ENCODE measurements around the gene TLE4. TPM values are rescaled to one million over a fixed set of nuclear protein-coding genes. Genes with fewer than 3 reads are reported as not detected.

The TLE4 gene
- total RNA-seq, 4 donors from 2014 or later, result 26.1 to 85.0 (median 43.0) TPM

- Histone ChIP-seq H3K27me3 (no peaks in the 10 kb centered on the region), H3K9me3 (no peaks in the 10 kb centered on the region), H3K4me1 (peaks cover 0 to 7% (median 0%) of the 10 kb centered on the region in 4 donors), H3K27ac (no peak overlapping the region), H3K4me3 (no peak overlapping the region), H3K36me3 (peaks cover 0 to 19% (median 0%) of the 10 kb centered on the region in 3 donors)
- peak in 1 of 3 donors; percentile 17 for DNase-seq
- TF ChIP-seq POLR2A (IDR thresholded peaks at IDR 0.05), result no peak
- TF ChIP-seq CTCF (IDR thresholded peaks at IDR 0.05), result no peak
Measured at GRCh38 chr9:79701651-79702050, 129.9 kb downstream of the TLE4 start.

GRCh38 chr9:79705704-79706103, 133.9 kb downstream of the TLE4 start:
- DNase-seq, result no peak
- H3K4me1 ChIP-seq, result peaks cover 0 to 6% (median 0%) of the 10 kb centered on the region in 4 donors
- no peak for TF ChIP-seq POLR2A (IDR thresholded peaks at IDR 0.05)
- no peak for TF ChIP-seq CTCF (IDR thresholded peaks at IDR 0.05)
- no peaks in the 10 kb centered on the region for H3K9me3 ChIP-seq
- no peak overlapping the region for H3K27ac ChIP-seq
- H3K4me3 ChIP-seq, result no peak overlapping the region
- peaks cover 0 to 57% (median 0%) of the 10 kb centered on the region in 3 donors for H3K36me3 ChIP-seq
- no peaks in the 10 kb centered on the region for H3K27me3 ChIP-seq

GRCh38 chr9:79706512-79706911, 134.7 kb downstream of the TLE4 start:
- Histone ChIP-seq H3K27ac (no peak overlapping the region), H3K4me3 (no peak overlapping the region), H3K36me3 (peaks cover 0 to 60% (median 0%) of the 10 kb centered on the region in 3 donors), H3K27me3 (no peaks in the 10 kb centered on the region), H3K4me1 (no peaks in the 10 kb centered on the region), H3K9me3 (no peaks in the 10 kb centered on the region)
- TF ChIP-seq CTCF (IDR thresholded peaks at IDR 0.05), result no peak
- TF ChIP-seq POLR2A (IDR thresholded peaks at IDR 0.05), result no peak
- DNase-seq, result no peak

- H3K9me3 ChIP-seq, result no peaks in the 10 kb centered on the region
- no peak overlapping the region for H3K4me3 ChIP-seq
- no peak for DNase-seq
- H3K36me3 ChIP-seq, result peaks cover 0 to 60% (median 0%) of the 10 kb centered on the region in 3 donors
- no peaks in the 10 kb centered on the region for H3K4me1 ChIP-seq
- no peaks in the 10 kb centered on the region for H3K27me3 ChIP-seq
- TF ChIP-seq POLR2A (IDR thresholded peaks at IDR 0.05), result no peak
- TF ChIP-seq CTCF (IDR thresholded peaks at IDR 0.05), result no peak
- H3K27ac ChIP-seq, result no peak overlapping the region
Measured at GRCh38 chr9:79707589-79707988, 135.8 kb downstream of the TLE4 start.

- no peak overlapping the region for H3K4me3 ChIP-seq
- H3K27ac ChIP-seq, result no peak overlapping the region
- no peaks in the 10 kb centered on the region for H3K4me1 ChIP-seq
- no peak for TF ChIP-seq CTCF (IDR thresholded peaks at IDR 0.05)
- no peak for TF ChIP-seq POLR2A (IDR thresholded peaks at IDR 0.05)
- H3K9me3 ChIP-seq, result no peaks in the 10 kb centered on the region
- no peak for DNase-seq
- H3K27me3 ChIP-seq, result no peaks in the 10 kb centered on the region
- peaks cover 0 to 60% (median 0%) of the 10 kb centered on the region in 3 donors for H3K36me3 ChIP-seq
Measured at GRCh38 chr9:79708541-79708940, 136.8 kb downstream of the TLE4 start.

Data from Peyer's patch (tissue), 4 donors.